HEK293 (cell line): ENCODE data around the gene LIN9.
A peak's percentile ranks its signal among the peaks of the same experiment; 100 is the strongest.

Experiments
- FEZF1 ChIP-seq: fragments of 450-650 bp; formaldehyde crosslinking; IDR thresholded peaks from 2 replicates; pipeline ENCODE4 v1.5.1; 2016; ENCODE audit warnings: missing biosample characterization, missing genetic modification characterization
- HOXA7 ChIP-seq: sonication (generic); formaldehyde crosslinking; IDR thresholded peaks from 2 replicates; pipeline ENCODE4 v1.8.1; 2022; ENCODE audit warnings: missing genetic modification reagents, borderline replicate concordance
- HOXC10 ChIP-seq: sonication (generic); formaldehyde crosslinking; IDR thresholded peaks from 2 replicates; pipeline ENCODE4 v1.8.1; 2023; ENCODE audit warnings: mild to moderate bottlenecking, missing genetic modification reagents
- PRDM6 ChIP-seq: fragments of 450-650 bp; formaldehyde crosslinking; IDR thresholded peaks from 2 replicates; pipeline ENCODE4 v1.5.1; 2017; ENCODE audit warnings: missing biosample characterization, missing genetic modification characterization
- ZBTB8A ChIP-seq: fragments of 450-650 bp; formaldehyde crosslinking; IDR thresholded peaks from 2 replicates; pipeline ENCODE4 v1.5.1; 2016; ENCODE audit warnings: missing biosample characterization, missing genetic modification characterization
- ZEB2 ChIP-seq: fragments of 450-650 bp; formaldehyde crosslinking; IDR thresholded peaks from 2 replicates; pipeline ENCODE4 v1.5.1; 2016; ENCODE audit warnings: missing biosample characterization, missing genetic modification characterization
- ZNF112 ChIP-seq: fragments of 450-650 bp; formaldehyde crosslinking; IDR thresholded peaks from 2 replicates; pipeline ENCODE4 v1.5.0; 2017; ENCODE audit warnings: missing biosample characterization, missing genetic modification characterization
- ZNF184 ChIP-seq: fragments of 450-650 bp; IDR thresholded peaks from 2 replicates; pipeline ENCODE4 v1.5.1; 2018; ENCODE audit warnings: missing biosample characterization, mild to moderate bottlenecking, missing genetic modification characterization
- ZNF302 ChIP-seq: fragments of 450-650 bp; formaldehyde crosslinking; IDR thresholded peaks from 2 replicates; pipeline ENCODE4 v1.5.1; 2016; ENCODE audit warnings: missing biosample characterization, missing genetic modification characterization, low read depth
- ZNF350 ChIP-seq: fragments of 450-650 bp; formaldehyde crosslinking; IDR thresholded peaks from 2 replicates; pipeline ENCODE4 v1.5.0; 2017; ENCODE audit warnings: missing biosample characterization, mild to moderate bottlenecking, missing genetic modification characterization
- ZNF37A ChIP-seq: fragments of 450-650 bp; IDR thresholded peaks from 2 replicates; pipeline ENCODE4 v1.5.1; 2018; ENCODE audit warnings: missing biosample characterization, missing genetic modification characterization
- ZNF404 ChIP-seq: fragments of 450-650 bp; formaldehyde crosslinking; IDR thresholded peaks from 2 replicates; pipeline ENCODE4 v1.5.1; 2017; ENCODE audit warnings: missing biosample characterization, missing genetic modification characterization
- ZNF433 ChIP-seq: fragments of 450-650 bp; formaldehyde crosslinking; IDR thresholded peaks from 2 replicates; pipeline ENCODE4 v1.5.1; 2016; ENCODE audit warnings: missing biosample characterization, missing genetic modification characterization, low read depth
- ZNF449 ChIP-seq: fragments of 450-650 bp; formaldehyde crosslinking; IDR thresholded peaks from 2 replicates; pipeline ENCODE4 v1.5.1; 2017; ENCODE audit warnings: missing biosample characterization, mild to moderate bottlenecking, missing genetic modification characterization, moderate library complexity
- ZNF473 ChIP-seq: fragments of 450-650 bp; formaldehyde crosslinking; IDR thresholded peaks from 2 replicates; pipeline ENCODE4 v1.5.1; 2017; ENCODE audit warnings: missing biosample characterization, missing genetic modification characterization
- ZNF549 ChIP-seq: fragments of 450-650 bp; IDR thresholded peaks from 2 replicates; pipeline ENCODE4 v1.5.1; 2018; ENCODE audit warnings: missing biosample characterization, missing genetic modification characterization, mild to moderate bottlenecking, inconsistent platforms, moderate library complexity
- ZNF623 ChIP-seq: fragments of 450-650 bp; formaldehyde crosslinking; IDR thresholded peaks from 2 replicates; pipeline ENCODE4 v1.5.1; 2016; ENCODE audit warnings: missing biosample characterization, missing genetic modification characterization
- ZNF645 ChIP-seq: fragments of 450-650 bp; formaldehyde crosslinking; IDR thresholded peaks from 2 replicates; pipeline ENCODE4; 2016; ENCODE audit warnings: missing biosample characterization, missing genetic modification characterization
- ZNF843 ChIP-seq: fragments of 450-650 bp; formaldehyde crosslinking; IDR thresholded peaks from 2 replicates; pipeline ENCODE4 v1.5.1; 2016; ENCODE audit warnings: missing biosample characterization, missing genetic modification characterization
- TF ChIP-seq, protein P1 (sequence below): fragments of 450-650 bp; formaldehyde crosslinking; IDR thresholded peaks from 2 replicates; pipeline ENCODE4 v1.5.1; 2016; ENCODE audit warnings: missing biosample characterization, missing genetic modification characterization, low read depth
- TF ChIP-seq, protein P2 (sequence below): fragments of 450-650 bp; formaldehyde crosslinking; IDR thresholded peaks from 2 replicates; pipeline ENCODE4 v1.5.1; 2017; ENCODE audit warnings: missing biosample characterization, missing genetic modification characterization
- TF ChIP-seq, protein P3 (sequence below): fragments of 450-650 bp; formaldehyde crosslinking; IDR thresholded peaks from 2 replicates; pipeline ENCODE4 v1.5.1; 2016; ENCODE audit warnings: missing biosample characterization, missing genetic modification characterization, borderline replicate concordance
- TF ChIP-seq, protein P4 (sequence below): fragments of 450-650 bp; formaldehyde crosslinking; IDR thresholded peaks from 2 replicates; pipeline ENCODE4 v1.5.1; 2016; ENCODE audit warnings: missing biosample characterization, missing genetic modification characterization
- TF ChIP-seq, protein P5 (sequence below): fragments of 450-650 bp; formaldehyde crosslinking; IDR thresholded peaks from 2 replicates; pipeline ENCODE4 v1.5.1; 2016; ENCODE audit warnings: missing biosample characterization, missing genetic modification characterization
- TF ChIP-seq, protein P6 (sequence below): fragments of 450-650 bp; formaldehyde crosslinking; IDR thresholded peaks from 2 replicates; pipeline ENCODE4 v1.5.1; 2016; ENCODE audit warnings: missing biosample characterization, missing genetic modification characterization, low read depth

LIN9 gene

DNA sequence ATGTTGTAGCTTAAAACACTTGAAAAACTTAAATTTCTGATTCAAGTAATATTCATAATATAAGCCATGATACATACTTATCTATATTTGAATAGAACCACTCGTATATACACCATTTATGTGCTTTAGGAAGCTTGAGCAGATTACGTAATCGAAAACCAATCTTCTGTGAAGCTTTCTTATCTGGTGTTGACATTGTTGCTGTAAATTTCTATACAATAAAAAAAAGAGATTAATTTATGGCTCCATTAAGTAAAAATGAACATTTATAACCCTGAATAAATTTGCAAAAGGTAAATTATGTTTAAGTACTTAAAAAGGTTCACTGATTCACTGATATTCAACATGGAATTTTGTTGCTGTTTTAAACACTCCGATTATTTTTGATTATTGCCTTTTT is 21.4 kb downstream of the LIN9 start (continued):
- TF ChIP-seq, protein P1, sequence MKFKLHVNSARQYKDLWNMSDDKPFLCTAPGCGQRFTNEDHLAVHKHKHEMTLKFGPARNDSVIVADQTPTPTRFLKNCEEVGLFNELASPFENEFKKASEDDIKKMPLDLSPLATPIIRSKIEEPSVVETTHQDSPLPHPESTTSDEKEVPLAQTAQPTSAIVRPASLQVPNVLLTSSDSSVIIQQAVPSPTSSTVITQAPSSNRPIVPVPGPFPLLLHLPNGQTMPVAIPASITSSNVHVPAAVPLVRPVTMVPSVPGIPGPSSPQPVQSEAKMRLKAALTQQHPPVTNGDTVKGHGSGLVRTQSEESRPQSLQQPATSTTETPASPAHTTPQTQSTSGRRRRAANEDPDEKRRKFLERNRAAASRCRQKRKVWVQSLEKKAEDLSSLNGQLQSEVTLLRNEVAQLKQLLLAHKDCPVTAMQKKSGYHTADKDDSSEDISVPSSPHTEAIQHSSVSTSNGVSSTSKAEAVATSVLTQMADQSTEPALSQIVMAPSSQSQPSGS (tag by site-specific recombination) = peak; percentile 73
- no peak for TF ChIP-seq ZNF433 (tag by site-specific recombination)
- TF ChIP-seq, protein P2, sequence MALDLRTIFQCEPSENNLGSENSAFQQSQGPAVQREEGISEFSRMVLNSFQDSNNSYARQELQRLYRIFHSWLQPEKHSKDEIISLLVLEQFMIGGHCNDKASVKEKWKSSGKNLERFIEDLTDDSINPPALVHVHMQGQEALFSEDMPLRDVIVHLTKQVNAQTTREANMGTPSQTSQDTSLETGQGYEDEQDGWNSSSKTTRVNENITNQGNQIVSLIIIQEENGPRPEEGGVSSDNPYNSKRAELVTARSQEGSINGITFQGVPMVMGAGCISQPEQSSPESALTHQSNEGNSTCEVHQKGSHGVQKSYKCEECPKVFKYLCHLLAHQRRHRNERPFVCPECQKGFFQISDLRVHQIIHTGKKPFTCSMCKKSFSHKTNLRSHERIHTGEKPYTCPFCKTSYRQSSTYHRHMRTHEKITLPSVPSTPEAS (tag by site-specific recombination) = no peak
- peak; percentile 62 for TF ChIP-seq FEZF1 (tag by site-specific recombination)
- TF ChIP-seq, protein P3, sequence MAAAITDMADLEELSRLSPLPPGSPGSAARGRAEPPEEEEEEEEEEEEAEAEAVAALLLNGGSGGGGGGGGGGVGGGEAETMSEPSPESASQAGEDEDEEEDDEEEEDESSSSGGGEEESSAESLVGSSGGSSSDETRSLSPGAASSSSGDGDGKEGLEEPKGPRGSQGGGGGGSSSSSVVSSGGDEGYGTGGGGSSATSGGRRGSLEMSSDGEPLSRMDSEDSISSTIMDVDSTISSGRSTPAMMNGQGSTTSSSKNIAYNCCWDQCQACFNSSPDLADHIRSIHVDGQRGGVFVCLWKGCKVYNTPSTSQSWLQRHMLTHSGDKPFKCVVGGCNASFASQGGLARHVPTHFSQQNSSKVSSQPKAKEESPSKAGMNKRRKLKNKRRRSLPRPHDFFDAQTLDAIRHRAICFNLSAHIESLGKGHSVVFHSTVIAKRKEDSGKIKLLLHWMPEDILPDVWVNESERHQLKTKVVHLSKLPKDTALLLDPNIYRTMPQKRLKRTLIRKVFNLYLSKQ (tag by site-specific recombination) = no peak
- peak; percentile 93 for TF ChIP-seq PRDM6 (tag by site-specific recombination)
- TF ChIP-seq, protein P4, sequence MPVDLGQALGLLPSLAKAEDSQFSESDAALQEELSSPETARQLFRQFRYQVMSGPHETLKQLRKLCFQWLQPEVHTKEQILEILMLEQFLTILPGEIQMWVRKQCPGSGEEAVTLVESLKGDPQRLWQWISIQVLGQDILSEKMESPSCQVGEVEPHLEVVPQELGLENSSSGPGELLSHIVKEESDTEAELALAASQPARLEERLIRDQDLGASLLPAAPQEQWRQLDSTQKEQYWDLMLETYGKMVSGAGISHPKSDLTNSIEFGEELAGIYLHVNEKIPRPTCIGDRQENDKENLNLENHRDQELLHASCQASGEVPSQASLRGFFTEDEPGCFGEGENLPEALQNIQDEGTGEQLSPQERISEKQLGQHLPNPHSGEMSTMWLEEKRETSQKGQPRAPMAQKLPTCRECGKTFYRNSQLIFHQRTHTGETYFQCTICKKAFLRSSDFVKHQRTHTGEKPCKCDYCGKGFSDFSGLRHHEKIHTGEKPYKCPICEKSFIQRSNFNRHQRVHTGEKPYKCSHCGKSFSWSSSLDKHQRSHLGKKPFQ (tag by site-specific recombination) = no peak
- peak; percentile 58; the same call in 1 of the 2 replicates for TF ChIP-seq ZNF843 (tag by site-specific recombination)
- no peak for TF ChIP-seq ZNF645
- peak; percentile 16; the same call in 1 of the 2 replicates for TF ChIP-seq ZBTB8A (tag by site-specific recombination)
- TF ChIP-seq ZNF350 (tag by site-specific recombination) = no peak
- no peak for TF ChIP-seq ZNF112 (tag by site-specific recombination)
- no peak for TF ChIP-seq ZNF404 (tag by site-specific recombination)
- no peak for TF ChIP-seq ZNF302 (tag by site-specific recombination)
- TF ChIP-seq ZNF449 (tag by site-specific recombination) = no peak
- no peak for TF ChIP-seq ZNF549 (tag by site-specific recombination)
- TF ChIP-seq ZNF473 (tag by site-specific recombination) = no peak
- TF ChIP-seq, protein P5, sequence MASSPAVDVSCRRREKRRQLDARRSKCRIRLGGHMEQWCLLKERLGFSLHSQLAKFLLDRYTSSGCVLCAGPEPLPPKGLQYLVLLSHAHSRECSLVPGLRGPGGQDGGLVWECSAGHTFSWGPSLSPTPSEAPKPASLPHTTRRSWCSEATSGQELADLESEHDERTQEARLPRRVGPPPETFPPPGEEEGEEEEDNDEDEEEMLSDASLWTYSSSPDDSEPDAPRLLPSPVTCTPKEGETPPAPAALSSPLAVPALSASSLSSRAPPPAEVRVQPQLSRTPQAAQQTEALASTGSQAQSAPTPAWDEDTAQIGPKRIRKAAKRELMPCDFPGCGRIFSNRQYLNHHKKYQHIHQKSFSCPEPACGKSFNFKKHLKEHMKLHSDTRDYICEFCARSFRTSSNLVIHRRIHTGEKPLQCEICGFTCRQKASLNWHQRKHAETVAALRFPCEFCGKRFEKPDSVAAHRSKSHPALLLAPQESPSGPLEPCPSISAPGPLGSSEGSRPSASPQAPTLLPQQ (tag by site-specific recombination) = no peak
- no peak for TF ChIP-seq HOXC10 (CRISPR knock-in tag)
- 0 out of 2 replicates have a peak, but pooled peaks have one; percentile 23 for TF ChIP-seq ZEB2 (tag by site-specific recombination)
- TF ChIP-seq, protein P6, sequence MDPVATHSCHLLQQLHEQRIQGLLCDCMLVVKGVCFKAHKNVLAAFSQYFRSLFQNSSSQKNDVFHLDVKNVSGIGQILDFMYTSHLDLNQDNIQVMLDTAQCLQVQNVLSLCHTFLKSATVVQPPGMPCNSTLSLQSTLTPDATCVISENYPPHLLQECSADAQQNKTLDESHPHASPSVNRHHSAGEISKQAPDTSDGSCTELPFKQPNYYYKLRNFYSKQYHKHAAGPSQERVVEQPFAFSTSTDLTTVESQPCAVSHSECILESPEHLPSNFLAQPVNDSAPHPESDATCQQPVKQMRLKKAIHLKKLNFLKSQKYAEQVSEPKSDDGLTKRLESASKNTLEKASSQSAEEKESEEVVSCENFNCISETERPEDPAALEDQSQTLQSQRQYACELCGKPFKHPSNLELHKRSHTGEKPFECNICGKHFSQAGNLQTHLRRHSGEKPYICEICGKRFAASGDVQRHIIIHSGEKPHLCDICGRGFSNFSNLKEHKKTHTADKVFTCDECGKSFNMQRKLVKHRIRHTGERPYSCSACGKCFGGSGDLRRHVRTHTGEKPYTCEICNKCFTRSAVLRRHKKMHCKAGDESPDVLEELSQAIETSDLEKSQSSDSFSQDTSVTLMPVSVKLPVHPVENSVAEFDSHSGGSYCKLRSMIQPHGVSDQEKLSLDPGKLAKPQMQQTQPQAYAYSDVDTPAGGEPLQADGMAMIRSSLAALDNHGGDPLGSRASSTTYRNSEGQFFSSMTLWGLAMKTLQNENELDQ = no peak
- no peak for TF ChIP-seq ZNF37A (tag by site-specific recombination)
- TF ChIP-seq HOXA7 (CRISPR knock-in tag) = no peak
- no peak for TF ChIP-seq ZNF184 (tag by site-specific recombination)
- TF ChIP-seq ZNF623 = no peak
